Spleen (tissue), 7 donors: ENCODE results near the gene FAAP100.

Experiments
- POLR2A ChIP-seq, 3 donors: fragments of 450-650 bp; IDR thresholded peaks; one replicate each; pipeline ENCODE4 v1.5.1; 2017; ENCODE audit warnings: antibody characterized with exemption in 3 of 3, mild to moderate bottlenecking in 1 of 3
- POLR2AphosphoS5 ChIP-seq, 3 donors: sonication (generic); formaldehyde crosslinking; IDR thresholded peaks; one replicate each; pipeline ENCODE4 v1.5.1; 2017; ENCODE audit warnings: antibody characterized with exemption in 3 of 3
- TF ChIP-seq, protein P1 (sequence below), 11 experiments: fragments of 200-600 bp in 7 of 11; fragments of 450-650 bp in 4 of 11; sonication (generic) in 4 of 11; IDR thresholded peaks in 8 of 11; conservative IDR thresholded peaks in 3 of 11; 1 replicate in 7 of 11; 2 replicates in 4 of 11; pipeline versions ENCODE4 v1.4.0 to v1.8.0; 2016 to 2021; ENCODE audit warnings: antibody characterized with exemption in 11 of 11, inconsistent platforms in 4 of 11, mild to moderate bottlenecking in 1 of 11
- donor health status: DM: no; HTN: no; CAD: no; lungs with moderate emphysema.
- donor health status: DM: no; HTN: no; CAD: no.
- donor health status: DM: no; HTN: no; CAD: no.

DNA sequence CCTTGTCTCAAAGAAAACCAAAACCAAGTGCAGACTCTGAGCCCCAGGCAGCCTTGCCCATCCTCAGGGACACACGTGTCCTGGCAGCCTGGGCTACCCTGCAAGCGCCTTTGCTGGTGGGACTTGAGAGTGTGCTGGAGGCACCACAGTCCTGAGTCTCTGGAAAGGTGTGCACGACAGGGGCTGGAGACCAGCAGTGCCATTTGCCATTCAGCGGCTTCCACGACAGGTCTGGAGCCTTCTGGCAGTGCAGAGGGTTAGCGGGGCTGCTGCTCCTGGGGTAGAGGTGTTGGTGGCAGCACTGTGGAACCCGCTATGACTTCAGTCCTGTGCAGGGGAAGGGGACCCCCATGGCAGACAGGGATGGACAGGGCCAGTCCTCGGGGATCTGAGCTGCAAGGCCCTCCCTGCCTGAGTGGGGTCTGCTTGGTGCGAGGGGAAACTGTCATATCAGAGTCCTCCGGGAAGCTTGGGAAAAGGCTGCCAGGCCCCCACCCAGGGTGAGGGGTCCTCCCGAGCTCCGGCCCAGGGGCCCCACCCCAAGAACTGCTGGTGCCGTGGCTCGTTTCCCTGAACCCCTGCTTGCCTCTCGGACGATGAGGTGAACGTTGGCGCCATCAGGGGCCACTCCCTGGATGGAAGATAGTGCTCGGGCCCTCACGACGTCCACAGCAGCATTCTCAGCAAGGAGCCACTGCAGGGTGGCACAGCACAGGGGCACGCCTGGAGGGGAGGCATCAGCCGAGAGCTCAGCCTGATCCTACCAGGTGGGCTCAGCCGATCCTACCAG is 6.8 kb downstream of the FAAP100 start:
- TF ChIP-seq, protein P1, sequence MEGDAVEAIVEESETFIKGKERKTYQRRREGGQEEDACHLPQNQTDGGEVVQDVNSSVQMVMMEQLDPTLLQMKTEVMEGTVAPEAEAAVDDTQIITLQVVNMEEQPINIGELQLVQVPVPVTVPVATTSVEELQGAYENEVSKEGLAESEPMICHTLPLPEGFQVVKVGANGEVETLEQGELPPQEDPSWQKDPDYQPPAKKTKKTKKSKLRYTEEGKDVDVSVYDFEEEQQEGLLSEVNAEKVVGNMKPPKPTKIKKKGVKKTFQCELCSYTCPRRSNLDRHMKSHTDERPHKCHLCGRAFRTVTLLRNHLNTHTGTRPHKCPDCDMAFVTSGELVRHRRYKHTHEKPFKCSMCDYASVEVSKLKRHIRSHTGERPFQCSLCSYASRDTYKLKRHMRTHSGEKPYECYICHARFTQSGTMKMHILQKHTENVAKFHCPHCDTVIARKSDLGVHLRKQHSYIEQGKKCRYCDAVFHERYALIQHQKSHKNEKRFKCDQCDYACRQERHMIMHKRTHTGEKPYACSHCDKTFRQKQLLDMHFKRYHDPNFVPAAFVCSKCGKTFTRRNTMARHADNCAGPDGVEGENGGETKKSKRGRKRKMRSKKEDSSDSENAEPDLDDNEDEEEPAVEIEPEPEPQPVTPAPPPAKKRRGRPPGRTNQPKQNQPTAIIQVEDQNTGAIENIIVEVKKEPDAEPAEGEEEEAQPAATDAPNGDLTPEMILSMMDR (IDR thresholded peaks at IDR 0.05 in 8 of 11, conservative IDR thresholded peaks at IDR 0.05 in 3 of 11) = no peak
- no peak for TF ChIP-seq POLR2A (IDR thresholded peaks at IDR 0.05)
- TF ChIP-seq POLR2AphosphoS5 (IDR thresholded peaks at IDR 0.05) = peak in 1 of 3 donors; percentile 8
